GM12878 (cell line): ENCODE measurements around the gene PARN.

Experiments
- ATF3 ChIP-seq: IDR thresholded peaks from 2 replicates; pipeline ENCODE4 v1.6.1; 2011; ENCODE audit warnings: low read depth, mild to moderate bottlenecking, low read length, moderate library complexity, borderline replicate concordance; ENCODE audit errors: extremely low read depth
- CHD1 ChIP-seq: IDR thresholded peaks from 2 replicates; pipeline ENCODE4 v1.6.1; 2012; ENCODE audit warnings: low read depth, low read length, improper control_type of control experiment
- CTCF ChIP-seq, 3 experiments: IDR thresholded peaks in 2 of 3; conservative IDR thresholded peaks in 1 of 3; 2 replicates each; pipeline ENCODE4 v1.5.1; 2011; ENCODE audit warnings: low read depth in 3 of 3, low read length in 3 of 3, mild to moderate bottlenecking in 3 of 3, control low read depth in 2 of 3, moderate library complexity in 2 of 3, inconsistent platforms in 1 of 3, mixed read lengths in 1 of 3; ENCODE audit not compliant: control insufficient read depth in 2 of 3, insufficient read depth in 1 of 3; ENCODE audit errors: extremely low read depth in 1 of 3
- EGR1 ChIP-seq, 2 experiments: IDR thresholded peaks; 1 replicate in 1 of 2; 2 replicates in 1 of 2; pipeline ENCODE4 v1.6.1; 2011 to 2012; ENCODE audit warnings: low read depth in 2 of 2, low read length in 2 of 2, borderline replicate concordance in 1 of 2, mild to moderate bottlenecking in 1 of 2, moderate library complexity in 1 of 2
- FOS ChIP-seq: IDR thresholded peaks from 3 replicates; pipeline ENCODE4 v1.6.1; 2011; ENCODE audit warnings: borderline replicate concordance; ENCODE audit not compliant: insufficient read length; ENCODE audit errors: extremely low read depth
- KLF5 ChIP-seq: fragments of 450-650 bp; IDR thresholded peaks from 2 replicates; pipeline ENCODE4 v1.6.1; 2014; ENCODE audit warnings: mild to moderate bottlenecking; ENCODE audit not compliant: partially characterized antibody
- MXI1 ChIP-seq: fragments of 150-350 bp; IDR thresholded peaks from 2 replicates; pipeline ENCODE4 v1.6.1; 2011; ENCODE audit warnings: low read depth, mild to moderate bottlenecking, inconsistent platforms, low read length, improper control_type of control experiment
- POLR2A ChIP-seq: IDR thresholded peaks from 2 replicates; pipeline ENCODE4 v1.6.1; 2011; ENCODE audit warnings: low read depth, mild to moderate bottlenecking, low read length
- RBBP5 ChIP-seq: fragments of 200-600 bp; sonication (generic); conservative IDR thresholded peaks from 2 replicates; pipeline ENCODE4 v1.6.1; 2016
- RCOR1 ChIP-seq: conservative IDR thresholded peaks from 2 replicates; pipeline ENCODE4 v1.6.1; 2012; ENCODE audit warnings: low read depth, low read length, improper control_type of control experiment
- REST ChIP-seq: IDR thresholded peaks from 2 replicates; pipeline ENCODE4 v1.6.1; 2012; ENCODE audit warnings: mild to moderate bottlenecking, low read depth, low read length

- TF ChIP-seq CTCF (IDR thresholded peaks at IDR 0.05 in 2 of 3, conservative IDR thresholded peaks at IDR 0.05 in 1 of 3; ENCODE audit: control insufficient read depth in 2 of 3, extremely low read depth in 1 of 3, insufficient read depth in 1 of 3, low read depth in 3 of 3, low read length in 3 of 3) (no peak), ATF3 (no peak), KLF5 (no peak), CHD1 (no peak), POLR2A (no peak), RBBP5 (no peak), REST (no peak), RCOR1 (no peak), FOS (no peak), EGR1 (IDR thresholded peaks at IDR 0.05; ENCODE audit: borderline replicate concordance in 1 of 2, low read depth in 2 of 2, low read length in 2 of 2) (no peak), MXI1 (no peak)
Measured at GRCh38 chr16:14510581-14510938, 119.5 kb downstream of the PARN start.
